ENCODE results near the gene ITGAE. TPM values are rescaled to one million over a fixed set of nuclear protein-coding genes. Genes with fewer than 3 reads are reported as not detected.

Gene ITGAE
- total RNA-seq, 1 experiment from 2014 or later = 20.9 TPM

- TSS peak; percentile 62 for BruUV-seq (replicated peaks)
- intact Hi-C loops (cut with micrococcal nuclease; ENCODE audit: unreplicated experiment) (no loop called here), in situ Hi-C loops (cut with HindIII; ENCODE audit: low pct_unique_long_range_greater_than_20kb, low sequenced_read_pairs) (no loop called here)
- Histone ChIP-seq H3K36me3 (ENCODE audit: control insufficient read depth, insufficient read depth, low read length) (peaks cover 10% of the 10 kb centered on the region; the same call in 1 of the 2 replicates), H3K9me3 (ENCODE audit: control insufficient read depth, insufficient read depth, low read depth, low read length) (no peaks in the 10 kb centered on the region), H3K27me3 (ENCODE audit: control insufficient read depth, insufficient read depth, low read length) (no peaks in the 10 kb centered on the region), H3K4me3 (ENCODE audit: low read depth in 2 of 2, low read length in 2 of 2) (peak overlapping the region; percentile 90 to 92), H3K4me1 (ENCODE audit: control insufficient read depth, insufficient read depth, low read length) (0 out of 2 replicates have a peak, but pooled peaks cover 7% of the 10 kb centered on the region), H3K27ac (ENCODE audit: low read length) (peak overlapping the region; percentile 93)
- DNase-seq (ENCODE audit: low read depth, low spot score) = no peak
- ChIA-PET CTCF (interaction anchor here (0.6 kb wide), 1 partner anchor 160 kb away, joined by 4 read pairs; no protein-coding TSS in a partner anchor), POLR2A (no interaction called here)
- peak; percentile 67 for ATAC-seq
- no peak for TF ChIP-seq TCF7L2 (IDR thresholded peaks at IDR 0.05; ENCODE audit: low read depth, low read length)
- TF ChIP-seq, protein P1, sequence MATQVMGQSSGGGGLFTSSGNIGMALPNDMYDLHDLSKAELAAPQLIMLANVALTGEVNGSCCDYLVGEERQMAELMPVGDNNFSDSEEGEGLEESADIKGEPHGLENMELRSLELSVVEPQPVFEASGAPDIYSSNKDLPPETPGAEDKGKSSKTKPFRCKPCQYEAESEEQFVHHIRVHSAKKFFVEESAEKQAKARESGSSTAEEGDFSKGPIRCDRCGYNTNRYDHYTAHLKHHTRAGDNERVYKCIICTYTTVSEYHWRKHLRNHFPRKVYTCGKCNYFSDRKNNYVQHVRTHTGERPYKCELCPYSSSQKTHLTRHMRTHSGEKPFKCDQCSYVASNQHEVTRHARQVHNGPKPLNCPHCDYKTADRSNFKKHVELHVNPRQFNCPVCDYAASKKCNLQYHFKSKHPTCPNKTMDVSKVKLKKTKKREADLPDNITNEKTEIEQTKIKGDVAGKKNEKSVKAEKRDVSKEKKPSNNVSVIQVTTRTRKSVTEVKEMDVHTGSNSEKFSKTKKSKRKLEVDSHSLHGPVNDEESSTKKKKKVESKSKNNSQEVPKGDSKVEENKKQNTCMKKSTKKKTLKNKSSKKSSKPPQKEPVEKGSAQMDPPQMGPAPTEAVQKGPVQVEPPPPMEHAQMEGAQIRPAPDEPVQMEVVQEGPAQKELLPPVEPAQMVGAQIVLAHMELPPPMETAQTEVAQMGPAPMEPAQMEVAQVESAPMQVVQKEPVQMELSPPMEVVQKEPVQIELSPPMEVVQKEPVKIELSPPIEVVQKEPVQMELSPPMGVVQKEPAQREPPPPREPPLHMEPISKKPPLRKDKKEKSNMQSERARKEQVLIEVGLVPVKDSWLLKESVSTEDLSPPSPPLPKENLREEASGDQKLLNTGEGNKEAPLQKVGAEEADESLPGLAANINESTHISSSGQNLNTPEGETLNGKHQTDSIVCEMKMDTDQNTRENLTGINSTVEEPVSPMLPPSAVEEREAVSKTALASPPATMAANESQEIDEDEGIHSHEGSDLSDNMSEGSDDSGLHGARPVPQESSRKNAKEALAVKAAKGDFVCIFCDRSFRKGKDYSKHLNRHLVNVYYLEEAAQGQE (IDR thresholded peaks at IDR 0.05; ENCODE audit: insufficient read depth in 1 of 2, low read depth in 2 of 2, low read length in 1 of 2) = no peak
- TF ChIP-seq, protein P2, sequence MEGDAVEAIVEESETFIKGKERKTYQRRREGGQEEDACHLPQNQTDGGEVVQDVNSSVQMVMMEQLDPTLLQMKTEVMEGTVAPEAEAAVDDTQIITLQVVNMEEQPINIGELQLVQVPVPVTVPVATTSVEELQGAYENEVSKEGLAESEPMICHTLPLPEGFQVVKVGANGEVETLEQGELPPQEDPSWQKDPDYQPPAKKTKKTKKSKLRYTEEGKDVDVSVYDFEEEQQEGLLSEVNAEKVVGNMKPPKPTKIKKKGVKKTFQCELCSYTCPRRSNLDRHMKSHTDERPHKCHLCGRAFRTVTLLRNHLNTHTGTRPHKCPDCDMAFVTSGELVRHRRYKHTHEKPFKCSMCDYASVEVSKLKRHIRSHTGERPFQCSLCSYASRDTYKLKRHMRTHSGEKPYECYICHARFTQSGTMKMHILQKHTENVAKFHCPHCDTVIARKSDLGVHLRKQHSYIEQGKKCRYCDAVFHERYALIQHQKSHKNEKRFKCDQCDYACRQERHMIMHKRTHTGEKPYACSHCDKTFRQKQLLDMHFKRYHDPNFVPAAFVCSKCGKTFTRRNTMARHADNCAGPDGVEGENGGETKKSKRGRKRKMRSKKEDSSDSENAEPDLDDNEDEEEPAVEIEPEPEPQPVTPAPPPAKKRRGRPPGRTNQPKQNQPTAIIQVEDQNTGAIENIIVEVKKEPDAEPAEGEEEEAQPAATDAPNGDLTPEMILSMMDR (IDR thresholded peaks at IDR 0.05) = no peak
- no peak for TF ChIP-seq SIN3A (IDR thresholded peaks at IDR 0.05; ENCODE audit: borderline replicate concordance, insufficient read depth, low read depth, low read length)
- no peak for TF ChIP-seq POLR2AphosphoS5 (IDR thresholded peaks at IDR 0.05; ENCODE audit: low read depth, low read length)
Measured at GRCh38 chr17:3667366-3668278, 133.4 kb downstream of the ITGAE start.

GRCh38 chr17:3666516-3666915 lies 134.5 kb downstream of the ITGAE start:
- CTCF ChIA-PET = no interaction called here
- Histone ChIP-seq H3K9me3 (ENCODE audit: control insufficient read depth, insufficient read depth, low read depth, low read length) (no peaks in the 10 kb centered on the region), H3K4me3 (ENCODE audit: low read depth in 2 of 2, low read length in 2 of 2) (no peak overlapping the region), H3K27me3 (ENCODE audit: control insufficient read depth, insufficient read depth, low read length) (no peaks in the 10 kb centered on the region), H3K36me3 (ENCODE audit: control insufficient read depth, insufficient read depth, low read length) (peaks cover 10% of the 10 kb centered on the region; the same call in 1 of the 2 replicates), H3K4me1 (ENCODE audit: control insufficient read depth, insufficient read depth, low read length) (0 out of 2 replicates have a peak, but pooled peaks cover 7% of the 10 kb centered on the region), H3K27ac (ENCODE audit: low read length) (no peak overlapping the region)
- POLR2A ChIA-PET = interaction anchor here (0.5 kb wide), 1 partner anchor 713 kb away, joined by 4 read pairs; no protein-coding TSS in a partner anchor
- in situ Hi-C loops (cut with HindIII; ENCODE audit: low pct_unique_long_range_greater_than_20kb, low sequenced_read_pairs) (no loop called here), intact Hi-C loops (cut with micrococcal nuclease; ENCODE audit: unreplicated experiment) (no loop called here)
- no peak for ATAC-seq
- TF ChIP-seq, protein P1 (IDR thresholded peaks at IDR 0.05; ENCODE audit: insufficient read depth in 1 of 2, low read depth in 2 of 2, low read length in 1 of 2) = no peak
- TF ChIP-seq SIN3A (IDR thresholded peaks at IDR 0.05; ENCODE audit: borderline replicate concordance, insufficient read depth, low read depth, low read length) (no peak), POLR2AphosphoS5 (IDR thresholded peaks at IDR 0.05; ENCODE audit: low read depth, low read length) (no peak), TCF7L2 (IDR thresholded peaks at IDR 0.05; ENCODE audit: low read depth, low read length) (no peak)
- TF ChIP-seq, protein P2 (IDR thresholded peaks at IDR 0.05) = no peak
- BruUV-seq (replicated peaks) = no TSS peak
- no peak for DNase-seq (ENCODE audit: low read depth, low spot score)

Data from Panc1 (cell line).